ENCODE results near the gene IMMT.

The IMMT gene

DNA sequence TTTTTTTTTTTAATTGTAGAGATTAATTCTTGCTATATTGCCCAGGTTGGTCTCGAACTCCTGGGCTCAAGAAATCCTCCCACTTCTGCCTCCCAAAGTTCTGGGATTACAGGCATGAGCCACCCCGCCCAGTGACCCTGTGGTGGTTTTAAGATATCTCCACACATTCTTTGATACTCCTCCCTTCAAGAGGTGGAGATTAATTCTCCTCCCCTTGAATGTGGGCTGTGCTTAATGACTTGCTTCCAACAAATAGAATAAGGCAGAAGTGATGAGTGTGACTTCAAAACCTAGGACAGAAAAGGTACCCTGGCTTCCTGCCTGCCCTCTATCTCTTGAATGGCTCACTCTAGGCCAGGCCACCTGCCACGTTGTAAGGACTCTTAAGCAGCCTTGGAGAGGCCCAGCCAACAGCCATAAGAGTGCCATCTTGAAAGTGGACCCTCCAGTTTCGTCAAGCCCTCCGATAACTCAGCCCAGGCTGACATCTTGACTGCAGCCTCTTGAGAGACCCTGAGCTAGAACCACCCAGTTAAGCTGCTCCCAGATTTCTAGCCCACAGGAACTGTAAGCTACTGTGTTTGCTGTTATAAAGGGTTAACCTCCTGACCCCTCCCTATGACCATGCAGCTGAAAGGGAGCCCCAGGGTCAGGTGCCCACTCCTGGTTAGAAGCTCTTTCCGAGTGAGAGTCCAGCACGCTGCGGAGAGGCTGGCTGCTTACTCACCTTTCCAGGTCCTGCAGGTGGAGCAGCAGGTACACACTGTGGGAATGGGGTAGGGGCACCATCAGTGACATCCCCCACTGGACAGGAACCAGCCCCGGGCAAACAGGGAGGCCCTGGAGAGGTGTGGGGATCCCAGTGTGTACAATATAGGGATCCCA is 31.6 kb upstream of the IMMT start:
- TF ChIP-seq, protein P1, sequence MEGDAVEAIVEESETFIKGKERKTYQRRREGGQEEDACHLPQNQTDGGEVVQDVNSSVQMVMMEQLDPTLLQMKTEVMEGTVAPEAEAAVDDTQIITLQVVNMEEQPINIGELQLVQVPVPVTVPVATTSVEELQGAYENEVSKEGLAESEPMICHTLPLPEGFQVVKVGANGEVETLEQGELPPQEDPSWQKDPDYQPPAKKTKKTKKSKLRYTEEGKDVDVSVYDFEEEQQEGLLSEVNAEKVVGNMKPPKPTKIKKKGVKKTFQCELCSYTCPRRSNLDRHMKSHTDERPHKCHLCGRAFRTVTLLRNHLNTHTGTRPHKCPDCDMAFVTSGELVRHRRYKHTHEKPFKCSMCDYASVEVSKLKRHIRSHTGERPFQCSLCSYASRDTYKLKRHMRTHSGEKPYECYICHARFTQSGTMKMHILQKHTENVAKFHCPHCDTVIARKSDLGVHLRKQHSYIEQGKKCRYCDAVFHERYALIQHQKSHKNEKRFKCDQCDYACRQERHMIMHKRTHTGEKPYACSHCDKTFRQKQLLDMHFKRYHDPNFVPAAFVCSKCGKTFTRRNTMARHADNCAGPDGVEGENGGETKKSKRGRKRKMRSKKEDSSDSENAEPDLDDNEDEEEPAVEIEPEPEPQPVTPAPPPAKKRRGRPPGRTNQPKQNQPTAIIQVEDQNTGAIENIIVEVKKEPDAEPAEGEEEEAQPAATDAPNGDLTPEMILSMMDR (IDR thresholded peaks at IDR 0.05; ENCODE audit: low read depth, low read length), result no peak
- DNase-seq (ENCODE audit: extremely low read depth, low read depth), result no peak

DNA sequence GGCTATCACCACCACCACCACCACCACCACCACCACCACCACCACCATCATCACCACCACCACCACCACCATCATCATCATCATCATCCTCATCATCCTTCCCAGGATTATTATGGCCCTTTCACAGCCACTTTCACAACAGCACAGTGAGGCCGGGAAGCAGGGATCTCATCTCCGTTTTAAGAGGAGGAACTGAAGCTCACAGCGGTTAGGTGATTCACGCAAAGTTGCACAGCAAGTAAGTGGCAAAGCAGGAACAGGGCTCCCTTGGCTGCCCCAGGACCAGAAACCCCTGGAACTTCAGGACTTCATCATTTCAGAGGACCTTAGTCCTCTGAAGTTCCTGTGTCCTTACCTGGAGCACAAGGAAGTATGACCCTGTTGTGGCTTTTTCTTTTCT is 30.8 kb upstream of the IMMT start:
- TF ChIP-seq, protein P1 (IDR thresholded peaks at IDR 0.05; ENCODE audit: low read depth, low read length), result no peak
- no peak for DNase-seq (ENCODE audit: extremely low read depth, low read depth)

GRCh38 chr2:86225581-86225980 is 30.3 kb upstream of the IMMT start:
- TF ChIP-seq, protein P1 (IDR thresholded peaks at IDR 0.05; ENCODE audit: low read depth, low read length), result no peak
- DNase-seq (ENCODE audit: extremely low read depth, low read depth), result no peak

DNA sequence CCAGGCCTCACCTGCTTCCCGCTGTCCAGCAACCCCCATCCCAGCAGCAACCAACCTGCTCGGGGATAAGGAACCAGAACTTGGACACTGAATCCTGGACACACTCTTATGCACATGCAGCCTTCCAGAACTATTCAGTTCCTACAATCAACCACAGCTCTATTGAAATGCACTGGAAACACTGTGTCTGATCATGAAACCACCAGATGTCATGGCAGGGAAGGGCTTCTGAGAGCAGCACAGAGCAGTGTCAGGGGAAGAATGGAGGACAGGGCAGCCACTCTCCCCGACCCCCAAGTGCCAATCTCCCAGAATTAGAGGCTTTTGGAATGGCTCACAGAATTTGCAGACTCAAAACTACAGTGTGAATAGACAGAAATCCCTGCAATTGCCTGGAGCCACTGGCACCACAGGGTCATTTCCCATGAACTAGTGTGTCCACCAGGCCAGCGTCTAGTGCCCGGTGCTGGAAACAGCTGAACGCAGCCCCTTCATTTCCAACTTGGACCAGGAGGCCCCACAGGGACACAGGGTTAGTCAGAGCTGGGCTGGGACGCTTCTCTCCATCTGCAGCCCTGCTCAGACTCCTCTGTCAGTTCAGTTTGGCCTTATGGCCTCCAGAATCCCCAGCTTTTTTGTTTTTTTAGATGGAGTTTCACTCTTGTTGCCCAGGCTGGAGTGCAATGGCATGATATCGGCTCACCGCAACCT is 29.5 kb upstream of the IMMT start:
- no peak for DNase-seq (ENCODE audit: extremely low read depth, low read depth)
- TF ChIP-seq, protein P1 (IDR thresholded peaks at IDR 0.05; ENCODE audit: low read depth, low read length), result no peak

DNA sequence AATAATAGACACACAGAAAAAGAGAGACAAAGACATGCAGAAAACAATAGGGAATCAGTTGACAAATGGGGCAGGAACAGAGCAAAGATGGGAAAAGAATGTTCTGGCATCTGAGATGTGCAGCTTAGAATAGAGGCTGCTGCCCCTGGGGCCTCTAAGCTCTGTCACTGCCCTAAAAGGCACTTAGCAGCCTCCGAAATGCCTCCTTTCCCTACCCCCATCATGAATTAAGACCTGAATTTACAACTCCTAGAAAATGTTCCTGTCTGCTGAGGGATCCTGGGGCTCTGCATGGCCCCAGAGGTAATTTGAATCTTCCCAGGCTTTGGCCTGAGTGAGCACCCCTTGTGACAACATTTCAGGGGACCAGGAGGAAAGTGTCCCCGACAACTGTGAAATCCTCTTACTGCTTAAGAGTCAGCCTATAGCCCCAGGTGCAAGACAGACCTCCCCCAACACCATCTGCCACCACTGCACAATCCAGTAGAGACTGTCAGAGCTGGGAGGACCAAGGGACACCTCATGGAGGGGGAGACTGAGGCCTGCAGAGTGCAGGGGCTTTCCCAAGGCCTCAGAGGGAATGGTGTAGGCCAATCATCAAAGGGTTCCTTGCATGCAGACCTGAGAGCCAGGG is 28.8 kb upstream of the IMMT start:
- DNase-seq (ENCODE audit: extremely low read depth, low read depth), result no peak
- TF ChIP-seq, protein P1 (IDR thresholded peaks at IDR 0.05; ENCODE audit: low read depth, low read length), result no peak

GRCh38 chr2:86223140-86223926 is 28.1 kb upstream of the IMMT start:
- DNase-seq (ENCODE audit: extremely low read depth, low read depth), result no peak

More at GRCh38 chr2:86223140-86223926, 28.1 kb upstream of the IMMT start:
- TF ChIP-seq, protein P1 (IDR thresholded peaks at IDR 0.05; ENCODE audit: low read depth, low read length), result no peak
